Memory B cell (primary cell): ENCODE data around the gene ECSCR.
A peak's percentile ranks its signal among the peaks of the same experiment; 100 is the strongest.
"Not testable (repeated sequence)": the region's sequence is repeated elsewhere in the genome, so short reads cannot be mapped to it uniquely, and the experiment has no call there.

Source experiments
- ATAC-seq: fragments of 150-1000 bp; cut with Tn5 transposase; 2 replicates; pipeline ENCODE4 v1.10.0; 2021; ENCODE audit warnings: low read depth, mild to moderate bottlenecking, moderate library complexity
- DNase-seq, 2 donors: peaks; one replicate each; pipeline ENCODE4 v3.0.0; 2022; ENCODE audit warnings: low spot score in 2 of 2
- H3K27ac Mint-ChIP-seq: one replicate; pipeline ENCODE4 v1.8.0; 2022; ENCODE audit warnings: mild to moderate bottlenecking, moderate library complexity, mixed read lengths
- H3K27me3 Mint-ChIP-seq: one replicate; pipeline ENCODE4 v1.8.0; 2022; ENCODE audit warnings: mixed read lengths
- H3K36me3 Mint-ChIP-seq: one replicate; pipeline ENCODE4 v1.8.0; 2022; ENCODE audit warnings: mild to moderate bottlenecking, mixed read lengths
- H3K4me1 Mint-ChIP-seq: one replicate; pipeline ENCODE4 v1.8.0; 2022; ENCODE audit warnings: mixed read lengths
- H3K4me3 Mint-ChIP-seq: one replicate; pipeline ENCODE4 v1.8.0; 2022; ENCODE audit warnings: mild to moderate bottlenecking, moderate library complexity, mixed read lengths
- H3K9me3 Mint-ChIP-seq: one replicate; pipeline ENCODE4 v1.8.0; 2022; ENCODE audit warnings: mixed read lengths

ECSCR gene, protein sequence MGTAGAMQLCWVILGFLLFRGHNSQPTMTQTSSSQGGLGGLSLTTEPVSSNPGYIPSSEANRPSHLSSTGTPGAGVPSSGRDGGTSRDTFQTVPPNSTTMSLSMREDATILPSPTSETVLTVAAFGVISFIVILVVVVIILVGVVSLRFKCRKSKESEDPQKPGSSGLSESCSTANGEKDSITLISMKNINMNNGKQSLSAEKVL

DNA sequence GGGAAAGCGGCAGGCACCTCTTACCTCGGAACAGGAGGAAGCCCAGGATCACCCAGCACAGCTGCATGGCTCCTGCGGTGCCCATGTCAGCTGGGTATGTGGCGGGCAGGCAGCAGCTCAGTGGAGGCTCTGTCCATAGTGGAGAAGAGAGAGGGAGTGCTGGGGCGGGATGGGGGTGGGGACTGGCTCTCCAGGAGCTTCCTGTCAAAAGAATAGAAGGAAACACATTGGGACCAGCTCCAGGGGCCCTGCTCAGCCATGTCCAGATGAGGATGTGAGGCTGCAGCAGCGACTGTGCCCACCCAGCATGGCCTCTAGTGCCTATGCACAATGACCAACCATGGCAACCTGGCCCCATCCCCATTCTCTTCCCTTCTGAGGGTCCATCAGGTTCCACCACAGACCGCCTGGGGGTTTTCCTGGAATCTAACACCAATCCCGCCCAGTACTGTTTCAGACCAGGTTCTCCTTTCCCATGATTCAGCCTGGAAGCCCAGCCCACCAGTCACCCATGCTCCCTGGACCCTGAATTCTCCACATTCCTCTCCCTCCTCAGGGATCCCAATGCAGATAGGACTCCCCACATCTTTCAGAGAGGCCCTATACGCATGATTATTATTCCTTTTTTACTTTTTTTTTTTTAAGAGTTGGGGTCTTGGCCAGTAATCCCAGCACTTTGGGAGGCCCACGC, at the start of gene ECSCR:
Gene ECSCR, minus strand, starts transcription at position 158 of the 691 bp plus-strand sequence. Its CDS starts 73 bp downstream, at position 85.
- H3K36me3 Mint-ChIP-seq: no peaks in the 10 kb centered on the region
- ATAC-seq: no peak
- no peaks in the 10 kb centered on the region for H3K27me3 Mint-ChIP-seq
- H3K9me3 Mint-ChIP-seq: no peaks in the 10 kb centered on the region
- no peak within 1 kb of the TSS for H3K27ac Mint-ChIP-seq
- DNase-seq: no peak
- H3K4me1 Mint-ChIP-seq: peaks cover 4% of the 10 kb centered on the region
- no peak within 1 kb of the TSS for H3K4me3 Mint-ChIP-seq

DNA sequence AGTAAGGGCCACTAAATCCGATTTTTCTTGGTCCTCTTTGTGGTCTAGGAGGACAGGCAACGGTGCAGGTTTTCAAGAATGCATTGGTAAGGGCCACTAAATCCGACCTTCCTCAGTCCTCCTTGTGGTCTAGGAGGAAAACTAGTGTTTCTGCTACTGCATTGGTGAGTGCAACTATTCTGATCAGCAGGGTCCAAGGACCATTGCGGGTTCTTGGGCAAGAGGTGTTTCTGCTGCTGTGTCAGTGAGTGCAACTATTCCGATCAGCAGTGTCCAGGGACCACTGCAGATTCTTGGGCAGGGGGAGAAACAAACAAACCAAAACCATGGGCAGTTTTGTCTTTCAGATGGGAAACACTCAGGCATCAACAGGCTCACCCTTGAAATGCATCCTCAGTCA, 42.2 kb upstream of the ECSCR start:
- H3K9me3 Mint-ChIP-seq, H3K4me1 Mint-ChIP-seq, H3K27ac Mint-ChIP-seq, H3K27me3 Mint-ChIP-seq, H3K36me3 Mint-ChIP-seq, DNase-seq, ATAC-seq, H3K4me3 Mint-ChIP-seq: not testable (repeated sequence)

DNA sequence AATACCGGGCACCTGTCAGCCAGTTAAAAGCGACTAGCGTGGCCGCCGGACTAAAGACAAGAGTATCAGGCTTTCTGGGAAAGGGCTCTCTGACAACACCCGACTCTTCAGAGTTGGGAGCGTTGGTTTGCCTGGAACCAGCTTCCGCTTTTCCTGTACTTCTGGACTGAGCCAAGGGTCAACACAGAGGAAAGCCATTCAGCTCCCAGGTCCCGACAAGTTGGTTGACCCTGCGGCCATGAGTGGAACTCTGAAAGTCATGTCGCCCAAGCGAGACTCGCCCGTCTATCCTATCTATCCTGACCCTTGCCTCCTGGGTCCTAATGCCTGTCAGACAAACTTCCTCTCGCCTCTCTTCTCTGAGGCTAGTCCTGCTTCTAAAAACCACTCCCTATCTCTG, 41.3 kb upstream of the ECSCR start:
- not testable (repeated sequence) for ATAC-seq, H3K27ac Mint-ChIP-seq, DNase-seq

DNA sequence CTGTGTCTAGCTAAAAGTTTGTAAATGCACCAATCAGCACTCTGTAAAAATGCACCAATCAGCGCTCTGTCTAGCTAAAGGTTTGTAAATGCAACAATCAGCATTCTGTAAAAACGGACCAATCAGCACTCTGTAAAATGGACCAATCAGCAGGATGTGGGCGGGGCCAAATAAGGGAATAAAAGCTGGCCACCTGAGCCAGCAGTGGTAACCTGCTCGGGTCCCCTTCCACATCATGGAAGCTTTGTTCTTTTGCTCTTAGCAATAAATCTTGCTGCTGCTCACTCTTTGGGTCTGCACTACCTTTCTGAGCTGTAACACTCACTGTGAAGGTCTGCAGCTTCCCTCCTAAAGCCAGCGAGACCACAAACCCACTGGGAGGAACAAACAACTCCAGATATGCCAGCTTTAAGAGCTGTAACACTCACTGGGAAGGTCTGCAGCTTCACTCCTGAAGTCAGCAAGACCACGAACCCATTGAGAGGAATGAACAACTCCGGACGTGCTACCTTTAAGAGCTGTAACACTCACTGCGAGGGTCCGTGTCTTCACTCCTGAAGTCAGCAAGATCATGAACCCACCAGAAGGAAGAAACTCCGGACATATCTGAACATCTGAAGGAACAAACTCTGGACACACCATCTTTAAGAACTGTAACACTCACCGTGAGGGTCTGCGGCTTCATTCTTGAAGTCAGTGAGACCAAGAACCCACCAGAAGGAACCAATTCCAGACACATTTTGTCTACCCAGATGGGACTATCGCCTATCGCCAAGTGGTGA, 40.7 kb upstream of the ECSCR start:
- ATAC-seq, H3K27ac Mint-ChIP-seq, H3K4me3 Mint-ChIP-seq, H3K9me3 Mint-ChIP-seq, DNase-seq, H3K4me1 Mint-ChIP-seq, H3K36me3 Mint-ChIP-seq, H3K27me3 Mint-ChIP-seq: not testable (repeated sequence)

More for the DNA sequence above, 41.3 kb upstream of the ECSCR start:
- not testable (repeated sequence) for H3K36me3 Mint-ChIP-seq, H3K4me1 Mint-ChIP-seq, H3K27me3 Mint-ChIP-seq, H3K9me3 Mint-ChIP-seq, H3K4me3 Mint-ChIP-seq

DNA sequence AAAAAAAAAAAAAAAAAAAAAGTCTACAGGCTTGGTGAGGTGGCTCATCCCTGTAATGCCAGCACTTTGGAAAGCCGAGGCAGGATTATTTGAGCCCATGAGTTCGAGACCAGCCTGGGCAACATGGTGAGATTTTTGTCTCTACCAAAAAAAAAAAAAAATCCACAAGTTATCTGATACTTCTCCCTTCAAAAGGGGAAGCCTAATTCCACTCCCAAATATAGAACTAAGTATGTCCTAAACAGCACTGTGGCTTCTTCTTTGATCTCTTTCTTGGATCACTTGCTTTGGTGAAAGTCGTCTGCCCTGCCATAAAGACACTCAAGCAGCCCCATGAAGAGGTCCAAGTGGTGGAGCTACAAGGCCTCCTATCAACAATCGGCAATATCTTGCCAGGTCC, 38.8 kb upstream of the ECSCR start:
- Mint-ChIP-seq H3K4me3 (no peak overlapping the region), H3K36me3 (no peaks in the 10 kb centered on the region), H3K4me1 (no peaks in the 10 kb centered on the region), H3K27me3 (no peaks in the 10 kb centered on the region), H3K9me3 (no peaks in the 10 kb centered on the region), H3K27ac (no peak overlapping the region)
- DNase-seq (no peak), ATAC-seq (no peak)

DNA sequence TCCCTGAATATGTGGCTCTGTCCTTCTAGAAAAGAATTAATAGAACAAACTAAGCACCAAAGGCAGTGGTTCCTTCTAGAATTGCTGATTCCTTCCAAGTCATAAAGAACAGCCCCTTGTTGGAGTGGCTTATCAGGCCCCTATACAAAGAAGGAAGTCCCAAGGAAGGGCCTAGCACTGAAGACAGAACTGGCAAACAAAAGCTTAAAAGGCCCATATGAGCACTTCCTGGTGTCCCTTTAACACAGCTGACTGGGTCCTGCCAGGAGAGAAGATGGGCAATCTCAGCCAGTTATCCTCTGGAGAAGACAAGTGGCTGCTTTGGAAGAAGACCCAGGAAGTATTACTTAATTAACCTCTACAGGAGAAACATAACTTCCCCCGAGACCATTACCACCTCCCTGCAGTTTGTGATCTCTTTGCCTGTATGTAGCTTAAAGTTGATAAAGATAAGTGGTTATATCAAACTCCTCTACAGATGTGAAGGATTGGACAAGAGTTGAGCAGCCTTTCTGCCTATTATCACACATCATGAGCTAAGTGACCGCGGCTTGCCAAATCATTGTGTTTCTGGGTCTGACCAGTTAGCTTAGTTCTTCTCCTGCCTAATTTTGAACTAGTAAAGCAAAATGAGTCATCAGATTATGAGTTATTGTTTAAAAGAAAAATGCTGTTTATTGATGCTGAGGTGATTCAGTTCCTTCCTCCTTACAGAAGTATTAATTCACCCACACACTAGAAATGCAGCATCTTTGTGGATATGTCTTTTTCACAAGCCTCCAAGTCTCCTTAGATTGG, 33.3 kb upstream of the ECSCR start:
- no peaks in the 10 kb centered on the region for H3K36me3 Mint-ChIP-seq

DNA sequence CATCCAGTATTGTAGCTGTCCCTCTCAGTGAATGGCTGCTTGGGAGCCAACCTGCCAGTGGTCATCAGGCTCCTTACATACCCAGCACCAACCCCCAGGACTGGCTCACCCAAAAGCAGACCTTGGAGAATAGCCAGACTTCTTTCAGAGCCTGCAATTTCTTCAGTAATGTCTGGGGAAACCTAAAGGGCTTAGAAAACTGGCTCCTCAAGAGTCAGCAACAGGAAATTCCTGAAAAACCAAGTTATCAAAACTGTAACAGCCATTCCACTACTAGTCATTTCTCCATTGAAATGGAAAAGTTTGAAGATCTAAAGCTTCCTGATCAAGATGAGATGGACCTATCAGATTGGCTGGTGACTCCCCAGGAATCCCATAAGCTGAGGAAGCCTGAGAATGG, 32.3 kb upstream of the ECSCR start:
- Mint-ChIP-seq H3K36me3 (no peaks in the 10 kb centered on the region), H3K27ac (no peak overlapping the region), H3K4me3 (no peak overlapping the region), H3K4me1 (peaks cover 4% of the 10 kb centered on the region), H3K9me3 (no peaks in the 10 kb centered on the region), H3K27me3 (peaks cover 2% of the 10 kb centered on the region)
- DNase-seq (no peak), ATAC-seq (no peak)

More for the DNA sequence above, 33.3 kb upstream of the ECSCR start:
- Mint-ChIP-seq H3K4me3 (no peak overlapping the region), H3K27ac (no peak overlapping the region), H3K27me3 (peaks cover 2% of the 10 kb centered on the region), H3K9me3 (no peaks in the 10 kb centered on the region), H3K4me1 (peaks cover 4% of the 10 kb centered on the region)
- DNase-seq (no peak), ATAC-seq (no peak)

DNA sequence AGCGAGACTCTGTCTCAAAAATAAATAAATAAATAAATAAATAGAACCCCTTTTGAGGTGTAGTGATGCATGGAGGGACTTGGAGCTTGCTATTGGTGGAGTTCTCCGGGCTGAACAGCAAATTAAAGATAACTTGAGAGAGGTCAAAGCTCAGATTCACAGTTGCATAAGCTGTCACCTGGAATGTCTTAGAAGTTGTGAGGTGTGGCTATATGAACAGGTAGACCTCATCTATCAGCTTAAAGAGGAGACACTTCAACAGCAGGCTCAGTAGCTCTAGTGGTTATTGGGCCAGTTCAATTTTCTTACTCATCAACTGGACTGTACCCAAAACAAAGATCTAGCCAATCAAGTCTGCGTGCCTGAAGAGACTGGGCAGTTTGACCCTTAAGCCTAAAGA, 31.7 kb upstream of the ECSCR start:
- DNase-seq (no peak), ATAC-seq (no peak)
- Mint-ChIP-seq H3K4me3 (no peak overlapping the region), H3K27ac (no peak overlapping the region), H3K4me1 (peaks cover 4% of the 10 kb centered on the region), H3K9me3 (no peaks in the 10 kb centered on the region), H3K27me3 (peaks cover 4% of the 10 kb centered on the region), H3K36me3 (no peaks in the 10 kb centered on the region)

DNA sequence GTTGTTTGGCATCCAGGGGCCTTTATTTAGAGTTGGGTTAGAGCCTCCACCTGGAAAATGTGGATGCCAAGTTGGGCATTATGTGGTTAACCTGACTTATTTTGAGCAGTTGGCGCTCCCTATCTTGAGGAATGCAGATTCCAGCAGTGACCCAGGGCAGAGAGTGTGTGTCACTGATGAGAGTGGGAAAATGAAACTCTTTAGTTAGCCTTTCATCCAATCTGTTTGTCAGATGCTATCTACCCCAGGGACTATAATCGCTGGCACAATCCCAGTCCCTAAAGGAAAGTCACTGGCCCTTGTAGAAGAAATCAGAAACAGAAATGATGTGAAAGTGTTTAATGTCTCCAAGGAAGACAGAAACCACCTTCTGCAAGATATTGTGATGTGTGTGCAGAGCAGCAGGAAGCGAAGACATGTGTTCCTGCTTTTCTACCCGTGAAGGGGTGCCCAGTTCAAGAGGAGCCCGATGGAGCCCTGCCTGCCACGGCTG, 30.2 kb upstream of the ECSCR start:
- no peak for DNase-seq
- ATAC-seq: no peak
- Mint-ChIP-seq H3K9me3 (no peaks in the 10 kb centered on the region), H3K4me1 (peaks cover 4% of the 10 kb centered on the region), H3K27ac (no peak overlapping the region), H3K36me3 (no peaks in the 10 kb centered on the region), H3K27me3 (peaks cover 4% of the 10 kb centered on the region), H3K4me3 (no peak overlapping the region)

DNA sequence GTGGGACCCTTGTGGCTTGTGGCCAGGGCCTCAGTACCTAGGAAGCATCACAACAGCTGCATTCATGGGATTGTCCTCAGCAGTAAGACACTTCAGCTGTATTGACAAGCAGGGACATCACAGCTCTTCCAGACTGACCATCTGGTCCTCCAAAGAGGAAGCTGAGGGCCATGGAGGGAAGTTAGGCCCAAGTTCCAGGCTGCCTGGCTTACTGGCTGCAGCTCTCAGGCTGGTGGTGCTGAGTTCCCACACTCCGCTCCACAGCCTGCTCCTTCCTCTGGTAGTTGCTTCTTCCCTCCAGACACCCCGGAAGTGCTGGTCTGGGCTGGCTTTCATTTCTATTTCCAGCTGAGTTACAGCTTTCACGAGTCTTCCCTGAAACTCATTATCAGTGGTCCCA, 25.7 kb upstream of the ECSCR start:
- no peak for ATAC-seq
- no peak overlapping the region for H3K27ac Mint-ChIP-seq

DNA sequence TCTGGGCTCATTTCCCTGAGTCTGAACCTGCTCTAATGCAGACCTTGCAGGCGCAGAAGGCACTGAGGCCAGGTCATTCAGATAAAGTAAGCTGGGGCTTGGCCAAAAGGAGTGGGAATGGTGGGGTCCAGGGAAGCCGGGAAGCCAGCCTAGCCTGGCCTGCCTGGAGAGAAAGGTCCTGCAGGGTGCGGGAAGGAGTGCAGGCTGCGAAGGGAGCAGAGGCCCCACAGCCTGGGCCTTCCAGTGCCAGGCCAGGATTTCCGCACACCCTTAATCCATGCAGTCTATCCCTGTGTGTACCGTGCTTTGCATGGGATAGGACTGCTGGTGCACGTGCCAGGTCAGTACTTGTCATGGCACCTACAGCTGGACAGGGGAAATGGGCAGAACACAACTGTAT, 23.7 kb upstream of the ECSCR start:
- H3K4me1 Mint-ChIP-seq: peaks cover 8% of the 10 kb centered on the region
- ATAC-seq (no peak), DNase-seq (no peak)
- no peak overlapping the region for H3K4me3 Mint-ChIP-seq
- no peak overlapping the region for H3K27ac Mint-ChIP-seq
- peaks cover 2% of the 10 kb centered on the region for H3K27me3 Mint-ChIP-seq
- H3K9me3 Mint-ChIP-seq: no peaks in the 10 kb centered on the region
- no peaks in the 10 kb centered on the region for H3K36me3 Mint-ChIP-seq

More for the DNA sequence above, 25.7 kb upstream of the ECSCR start:
- Mint-ChIP-seq H3K9me3 (no peaks in the 10 kb centered on the region), H3K4me1 (peaks cover 4% of the 10 kb centered on the region), H3K36me3 (no peaks in the 10 kb centered on the region), H3K27me3 (peaks cover 4% of the 10 kb centered on the region), H3K4me3 (no peak overlapping the region)
- DNase-seq: no peak

DNA sequence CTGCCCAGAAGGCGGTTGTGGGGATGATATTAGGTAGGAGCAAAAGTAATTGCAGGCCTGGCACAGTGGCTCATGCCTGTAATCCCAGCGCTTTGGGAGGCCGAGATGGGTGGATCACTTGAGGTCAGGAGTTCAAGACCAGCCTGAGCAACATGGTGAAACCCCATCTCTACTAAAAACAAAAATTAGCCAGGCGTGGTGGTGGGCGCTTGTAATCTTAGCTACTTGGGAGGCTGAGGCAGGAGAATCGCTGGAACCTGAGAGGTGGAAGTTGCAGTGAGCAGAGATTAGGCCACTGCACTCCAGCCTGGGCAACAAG, 20.3 kb upstream of the ECSCR start:
- not testable (repeated sequence) for H3K4me1 Mint-ChIP-seq, H3K27me3 Mint-ChIP-seq, H3K4me3 Mint-ChIP-seq, ATAC-seq, DNase-seq, H3K9me3 Mint-ChIP-seq, H3K27ac Mint-ChIP-seq, H3K36me3 Mint-ChIP-seq

DNA sequence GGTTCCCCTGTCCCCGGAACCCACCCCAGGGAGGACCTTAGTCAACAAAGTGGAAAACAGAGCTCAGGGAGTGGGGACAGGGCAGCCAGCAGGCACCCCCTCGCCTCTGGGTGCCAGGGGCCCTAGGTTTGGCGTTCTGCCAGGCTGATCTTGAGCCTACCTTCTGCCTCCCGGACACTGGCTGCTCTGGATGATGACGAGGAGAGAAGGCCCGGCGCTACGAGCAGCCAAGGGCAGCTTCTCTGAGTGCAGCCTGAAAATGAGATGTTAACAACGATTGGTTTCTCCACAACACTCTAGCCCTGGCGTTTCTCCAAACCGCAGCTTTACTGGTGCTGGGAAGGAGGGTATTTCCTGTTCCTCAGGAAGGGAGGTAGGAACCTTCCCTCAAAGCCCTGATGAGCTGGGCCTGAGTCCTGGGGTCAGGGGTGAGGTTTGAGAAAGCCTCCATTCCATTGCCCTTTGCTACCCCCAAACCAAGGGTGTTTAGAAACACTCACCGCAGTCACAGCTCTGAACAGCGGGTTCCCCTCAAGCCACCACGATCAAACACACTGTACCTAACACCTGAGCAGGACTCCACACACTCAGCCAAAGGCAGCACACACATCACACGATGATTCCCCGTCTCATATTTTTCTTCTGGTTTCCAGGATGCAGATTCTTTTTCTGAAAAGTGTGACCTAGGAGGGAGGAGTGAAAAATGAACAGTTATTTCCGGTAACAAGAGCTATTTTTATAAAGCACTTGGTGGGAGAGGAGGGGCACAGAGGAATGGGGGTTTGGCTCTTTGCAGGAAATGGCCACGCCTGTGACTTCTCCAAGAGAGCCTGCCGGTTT, 19.7 kb upstream of the ECSCR start, which contains the start of gene STING1:
Gene STING1, minus strand, starts transcription at position 709 of the 840 bp plus-strand sequence. CDS start 1,054 bp downstream, outside the sequence.
- Mint-ChIP-seq H3K4me3 (no peak within 1 kb of the TSS), H3K36me3 (no peaks in the 10 kb centered on the region), H3K9me3 (no peaks in the 10 kb centered on the region), H3K27ac (no peak within 1 kb of the TSS), H3K27me3 (no peaks in the 10 kb centered on the region), H3K4me1 (peaks cover 8% of the 10 kb centered on the region)
- DNase-seq (no peak), ATAC-seq (peak; percentile 58)
